HepG2 (cell line): Measurements from ENCODE around the gene OAS1. TPM values are rescaled to one million over a fixed set of nuclear protein-coding genes. Genes with fewer than 3 reads are reported as not detected.

Source experiments
- ATAC-seq: fragments of 200-7000 bp; cut with Tn5 transposase; 3 replicates; pipeline ENCODE4 v1.9.1; 2020; ENCODE audit warnings: mild to moderate bottlenecking, moderate library complexity
- BruUV-seq: library from RNA; stranded (reverse); fragments of 400-500 nt; replicated peaks from 2 replicates; lab custom pipeline; 2021; lab: Mats Ljungman, UMichigan
- CTCF ChIA-PET: fragments of 300-600 bp; formaldehyde crosslinking; extraction: SDS; loops from one replicate; lab custom pipeline; 2021; ENCODE audit warnings: low total read pairs, inconsistent platforms, low intra/inter-chr PET ratio; lab: Yijun Ruan, JAX
- POLR2A ChIA-PET: fragments of 350-600 bp; sonication (Branson Sonifier 250); formaldehyde crosslinking; loops from one replicate; lab custom pipeline; 2020; ENCODE audit warnings: antibody characterized with exemption, inconsistent platforms; lab: Yijun Ruan, JAX
- DNase-seq: peaks from one replicate; pipeline ENCODE4 v3.0.0-alpha.2; 2015; ENCODE audit warnings: low spot score
- FAIRE-seq: peaks from 3 replicates; lab custom pipeline; 2011; peaks lifted over from hg19 to GRCh38; lab: Jason Lieb, UNC
- H2AFZ ChIP-seq: one replicate; pipeline ENCODE4 v1.6.1; 2011; ENCODE audit warnings: low read length, inconsistent platforms
- H3K27ac ChIP-seq: fragments of 300-600 bp; 3 replicates; pipeline ENCODE4 v1.8.0; 2011; ENCODE audit warnings: mixed run types, mild to moderate bottlenecking, mixed read lengths, low read length, inconsistent platforms; ENCODE audit not compliant: insufficient read depth; ENCODE audit errors: extremely low read length
- H3K27me3 ChIP-seq, 2 experiments: fragments of 200-600 bp in 1 of 2; 2 replicates in 1 of 2; 3 replicates in 1 of 2; pipeline versions ENCODE4 v1.6.0 to v1.8.0; 2011; ENCODE audit warnings: low read length in 2 of 2, mild to moderate bottlenecking in 2 of 2, moderate library complexity in 2 of 2, inconsistent platforms in 1 of 2; ENCODE audit not compliant: insufficient read depth in 2 of 2, control insufficient read depth in 1 of 2
- H3K36me3 ChIP-seq, 2 experiments: fragments of 200-600 bp in 1 of 2; replicated peaks in 1 of 2; 2 replicates in 1 of 2; 3 replicates in 1 of 2; pipeline versions ENCODE4 v1.5.1 to v1.8.0; 2011; ENCODE audit warnings: low read length in 2 of 2, inconsistent platforms in 1 of 2; ENCODE audit not compliant: insufficient read depth in 2 of 2, control insufficient read depth in 1 of 2
- H3K4me1 ChIP-seq: 2 replicates; pipeline ENCODE4 v1.5.1; 2012; ENCODE audit warnings: low read length, inconsistent platforms; ENCODE audit not compliant: insufficient read depth
- H3K4me2 ChIP-seq: 2 replicates; pipeline ENCODE4 v1.6.0; 2011; ENCODE audit warnings: low read depth, low read length, inconsistent platforms
- H3K4me3 ChIP-seq, 3 experiments: fragments of 200-600 bp in 1 of 3; sonication (generic), shearing (Covaris generic) in 1 of 3; replicated peaks in 1 of 3; 2 replicates each; pipeline ENCODE4 v1.5.1; 2011 to 2016; ENCODE audit warnings: low read length in 3 of 3, inconsistent platforms in 2 of 3, low read depth in 2 of 3, mild to moderate bottlenecking in 2 of 3, control low read depth in 1 of 3, mixed read lengths in 1 of 3; ENCODE audit not compliant: insufficient read depth in 1 of 3
- H3K79me2 ChIP-seq: one replicate; pipeline ENCODE4 v1.6.1; 2011; ENCODE audit warnings: low read length, inconsistent platforms; ENCODE audit not compliant: insufficient read depth
- H3K9ac ChIP-seq: 2 replicates; pipeline ENCODE4 v1.6.0; 2011; ENCODE audit warnings: mild to moderate bottlenecking, low read depth, low read length, inconsistent platforms; ENCODE audit not compliant: insufficient read depth
- H3K9me3 ChIP-seq: 2 replicates; pipeline ENCODE4 v1.5.1; 2012; ENCODE audit warnings: mild to moderate bottlenecking, low read length
- H4K20me1 ChIP-seq: 2 replicates; pipeline ENCODE4 v1.6.0; 2011; ENCODE audit warnings: inconsistent platforms, mild to moderate bottlenecking, low read length, moderate library complexity; ENCODE audit not compliant: insufficient read depth
- CCDC6 ChIP-seq: sonication (generic); formaldehyde crosslinking; IDR thresholded peaks from 2 replicates; pipeline ENCODE4 v1.8.1; 2022; ENCODE audit warnings: mild to moderate bottlenecking, missing genetic modification reagents, moderate library complexity
- CEBPZ ChIP-seq: IDR thresholded peaks from 2 replicates; pipeline ENCODE4 v1.6.1; 2012; ENCODE audit warnings: low read length, improper control_type of control experiment
- FLYWCH1 ChIP-seq: sonication (generic); formaldehyde crosslinking; IDR thresholded peaks from 2 replicates; pipeline ENCODE4 v1.8.1; 2023; ENCODE audit warnings: mild to moderate bottlenecking, missing genetic modification reagents
- FOXC1 ChIP-seq: sonication (generic); formaldehyde crosslinking; IDR thresholded peaks from 2 replicates; pipeline ENCODE4 v1.8.0; 2022; ENCODE audit warnings: mild to moderate bottlenecking, missing genetic modification reagents, borderline replicate concordance
- JARID2 ChIP-seq: sonication (generic); formaldehyde crosslinking; IDR thresholded peaks from 2 replicates; pipeline ENCODE4 v1.8.1; 2023; ENCODE audit warnings: missing genetic modification reagents, inconsistent platforms; ENCODE audit not compliant: insufficient replicate concordance
- KLF16 ChIP-seq, 2 experiments: sonication (generic) in 1 of 2; formaldehyde crosslinking in 1 of 2; IDR thresholded peaks; 2 replicates each; pipeline versions ENCODE4 v1.6.1 to v1.8.0; 2016 to 2023; ENCODE audit warnings: missing genetic modification reagents in 2 of 2, missing compliant biosample characterization in 1 of 2
- MED1 ChIP-seq: sonication (generic); formaldehyde crosslinking; IDR thresholded peaks from 2 replicates; pipeline ENCODE4 v1.4.0; 2020; ENCODE audit warnings: missing genetic modification reagents
- RERE ChIP-seq: IDR thresholded peaks from 2 replicates; pipeline ENCODE4 v1.6.1; 2016; ENCODE audit warnings: low read depth, missing genetic modification reagents, missing compliant biosample characterization
- SMAD9 ChIP-seq: sonication (generic); formaldehyde crosslinking; IDR thresholded peaks from 2 replicates; pipeline ENCODE4 v1.5.1; 2020; ENCODE audit warnings: mild to moderate bottlenecking, missing genetic modification reagents
- SMC3 ChIP-seq: IDR thresholded peaks from 2 replicates; pipeline ENCODE4 v1.6.1; 2011; ENCODE audit warnings: low read length, improper control_type of control experiment
- TP53 ChIP-seq: sonication (generic); formaldehyde crosslinking; conservative IDR thresholded peaks from 2 replicates; pipeline ENCODE4 v1.4.0; 2020; ENCODE audit warnings: missing genetic modification reagents
- ZBTB2 ChIP-seq: sonication (generic); formaldehyde crosslinking; IDR thresholded peaks from 2 replicates; pipeline ENCODE4 v1.8.0; 2022; ENCODE audit warnings: low read depth, missing genetic modification reagents
- ZBTB3 ChIP-seq: sonication (generic); formaldehyde crosslinking; IDR thresholded peaks from 2 replicates; pipeline ENCODE4 v1.4.0; 2020; ENCODE audit warnings: low read depth, mild to moderate bottlenecking, moderate library complexity, missing genetic modification reagents, borderline replicate concordance
- WGBS: methylation state at CpG from one replicate; pipeline ENCODE4 v1.1.6; 2017; ENCODE audit warnings: low lambda C conversion rate; 5-methylcytosine and 5-hydroxymethylcytosine counted together
- in situ Hi-C: cut with HindIII; loops from 2 replicates; pipeline ENCODE4 v1.10.0; 2017; ENCODE audit warnings: low pct_unique_long_range_greater_than_20kb; ENCODE audit not compliant: extremely low pct_ligation_motif_present
- intact Hi-C: fragments of 100-400 bp; cut with micrococcal nuclease; formaldehyde crosslinking; loops from one replicate; pipeline ENCODE4 v1.10.0; 2022; ENCODE audit not compliant: unreplicated experiment
- polyA plus RNA-seq, 8 experiments: library from polyadenylated mRNA; depleted of rRNA in 3 of 8; stranded (reverse) in 7 of 8; unstranded in 1 of 8; fragments of >200 nt; fragmentation: Illumina TruSeq in 4 of 8; extraction: Trizol in 4 of 8; gene quantifications; 2 replicates each; pipeline versions ENCODE4 v1.2.1 to v1.2.3, GENCODE V29; 2011 to 2016; ENCODE audit warnings: low read depth in 4 of 8, missing spikeins in 1 of 8, mixed read lengths in 1 of 8; ENCODE audit not compliant: insufficient read depth in 1 of 8
- total RNA-seq, 5 experiments: library from RNA; depleted of rRNA; stranded (reverse); fragments of >200 nt; fragmentation: Illumina TruSeq; extraction: Trizol; gene quantifications; 2 replicates each; pipeline ENCODE4 v1.2.3, GENCODE V29; 2016; ENCODE audit warnings: low read depth in 1 of 5

Gene OAS1
- total and polyA plus RNA-seq, 2 of the 13 experiments (the other 11 are each of a cell fraction or from before 2014, with no cell fraction given), result 6.5 to 10.6 TPM

GRCh38 chr12:112879191-112879705 is 27.5 kb upstream of the OAS1 start:
- no peaks in the 10 kb centered on the region for H3K36me3 ChIP-seq
- H2AFZ ChIP-seq, result no peak overlapping the region
- FAIRE-seq (no peak), ATAC-seq (no peak), DNase-seq (no peak)
- no peak overlapping the region for H3K4me2 ChIP-seq
- no peaks in the 10 kb centered on the region for H3K9me3 ChIP-seq
- in situ Hi-C loops, result no loop called here
- no TSS peak for BruUV-seq
- H3K79me2 ChIP-seq, result no peaks in the 10 kb centered on the region
- TF ChIP-seq SMAD9 (CRISPR knock-in tag) (no peak), ZBTB2 (CRISPR knock-in tag) (no peak), KLF16 (CRISPR knock-in tag; IDR thresholded peaks at IDR 0.05) (no peak), MED1 (CRISPR knock-in tag) (no peak), CCDC6 (CRISPR knock-in tag) (no peak), SMC3 (no peak), RERE (CRISPR knock-in tag) (no peak), ZBTB3 (no peak), CEBPZ (no peak), FOXC1 (CRISPR knock-in tag) (no peak), JARID2 (CRISPR knock-in tag) (no peak), FLYWCH1 (no peak), TP53 (CRISPR knock-in tag) (no peak)
- H4K20me1 ChIP-seq, result no peaks in the 10 kb centered on the region
- POLR2A ChIA-PET, result no interaction called here
- CTCF ChIA-PET, result no interaction called here
- no peak overlapping the region for H3K9ac ChIP-seq
- no peaks in the 10 kb centered on the region for H3K4me1 ChIP-seq
- no peak overlapping the region for H3K27ac ChIP-seq
- H3K27me3 ChIP-seq, result peaks cover 3 to 46% of the 10 kb centered on the region in 2 experiments; a peak in 4 of 5 replicates
- no peak overlapping the region for H3K4me3 ChIP-seq
- 0% methylated on average over 4 of the region's 8 CpGs for WGBS
- intact Hi-C loops, result no loop called here
